Upper lobe of left lung (tissue), 6 donors: Measurements from ENCODE around the gene PDSS2. TPM values are rescaled to one million over a fixed set of nuclear protein-coding genes. Genes with fewer than 3 reads are reported as not detected.

Experiments
- ATAC-seq, 2 donors: fragments of 200-7000 bp; cut with Tn5 transposase; one replicate each; pipeline ENCODE4 v1.9.1; 2022; ENCODE audit warnings: mild to moderate bottlenecking in 2 of 2, moderate library complexity in 2 of 2; ENCODE audit not compliant: low FRiP score in 2 of 2
- DNase-seq, 2 donors: peaks; one replicate each; pipeline ENCODE4 v3.0.0-alpha.2; 2019 to 2020
- H3K27ac ChIP-seq, 4 donors: fragments of 200-600 bp; sonication (generic); one replicate each; pipeline ENCODE4 v1.5.1; 2016 to 2019
- H3K27me3 ChIP-seq, 4 donors: fragments of 200-600 bp; sonication (generic); one replicate each; pipeline ENCODE4 v1.5.1; 2017 to 2019
- H3K36me3 ChIP-seq, 4 donors: fragments of 200-600 bp; sonication (generic); one replicate each; pipeline ENCODE4 v1.5.1; 2016 to 2019
- H3K4me1 ChIP-seq, 4 donors: fragments of 200-600 bp; sonication (generic); one replicate each; pipeline ENCODE4 v1.5.1; 2018 to 2019
- H3K4me3 ChIP-seq, 4 donors: fragments of 200-600 bp; sonication (generic); one replicate each; pipeline ENCODE4 v1.5.1; 2017 to 2019; ENCODE audit warnings: mild to moderate bottlenecking in 2 of 4, moderate library complexity in 1 of 4
- H3K9me3 ChIP-seq, 4 donors: fragments of 200-600 bp; sonication (generic); one replicate each; pipeline ENCODE4 v1.5.1; 2018 to 2019
- EP300 ChIP-seq, 4 donors: sonication (generic); formaldehyde crosslinking; IDR thresholded peaks; one replicate each; pipeline ENCODE4 v1.5.1; 2017; ENCODE audit warnings: antibody characterized with exemption in 4 of 4, control low read depth in 2 of 4
- POLR2A ChIP-seq, 4 donors: fragments of 450-650 bp; IDR thresholded peaks; one replicate each; pipeline ENCODE4 v1.5.1; 2016 to 2017; ENCODE audit warnings: antibody characterized with exemption in 4 of 4, mild to moderate bottlenecking in 2 of 4
- POLR2AphosphoS5 ChIP-seq, 2 donors: sonication (generic); formaldehyde crosslinking; IDR thresholded peaks; one replicate each; pipeline ENCODE4 v1.5.1; 2017; ENCODE audit warnings: antibody characterized with exemption in 2 of 2
- WGBS, 2 donors: methylation state at CpG; one replicate each; pipeline ENCODE4 v1.1.5; 2017 to 2018; 5-methylcytosine and 5-hydroxymethylcytosine counted together
- small RNA-seq, 4 donors: library from RNA; depleted of rRNA; stranded (forward); fragments of <200 nt; gene quantifications; one replicate each; pipeline ENCODE3, GENCODE V24; 2016
- total RNA-seq, 6 donors: library from RNA; depleted of rRNA in 4 of 6; stranded (reverse); fragments of >200 nt in 4 of 6; gene quantifications; one replicate each; pipeline versions ENCODE4 v1.1.0 to v1.2.1, GENCODE V29; 2016 to 2021
- TF ChIP-seq, protein P1 (sequence below), 6 experiments: fragments of 450-650 bp in 4 of 6; fragments of 200-600 bp in 2 of 6; sonication (generic) in 2 of 6; IDR thresholded peaks; one replicate each; pipeline ENCODE4 v1.5.1; 2016 to 2019; ENCODE audit warnings: antibody characterized with exemption in 6 of 6
- donor health status: DM: no; HTN: no; CAD: no; lungs with moderate emphysema.
- donor health status: DM: no; HTN: yes; CAD: no; lungs with severe emphysema.

Gene PDSS2
- total RNA-seq, 6 donors from 2014 or later: 5.1 to 20.9 (median 15.0) TPM

GRCh38 chr6:107103082-107103481 is 356.3 kb downstream of the PDSS2 start:
- H3K36me3 ChIP-seq: peaks cover 0 to 3% (median 0%) of the 10 kb centered on the region in 4 donors
- no peak overlapping the region for H3K27ac ChIP-seq
- H3K27me3 ChIP-seq: no peaks in the 10 kb centered on the region
- DNase-seq: no peak
- no peak for ATAC-seq
- H3K4me1 ChIP-seq: no peaks in the 10 kb centered on the region
- no peaks in the 10 kb centered on the region for H3K9me3 ChIP-seq
- no peak overlapping the region for H3K4me3 ChIP-seq
- 89 to 94% methylated on average over 4 to 6 of the region's 6 CpGs for WGBS, 2 donors
- TF ChIP-seq POLR2AphosphoS5 (IDR thresholded peaks at IDR 0.05): no peak
- TF ChIP-seq, protein P1, sequence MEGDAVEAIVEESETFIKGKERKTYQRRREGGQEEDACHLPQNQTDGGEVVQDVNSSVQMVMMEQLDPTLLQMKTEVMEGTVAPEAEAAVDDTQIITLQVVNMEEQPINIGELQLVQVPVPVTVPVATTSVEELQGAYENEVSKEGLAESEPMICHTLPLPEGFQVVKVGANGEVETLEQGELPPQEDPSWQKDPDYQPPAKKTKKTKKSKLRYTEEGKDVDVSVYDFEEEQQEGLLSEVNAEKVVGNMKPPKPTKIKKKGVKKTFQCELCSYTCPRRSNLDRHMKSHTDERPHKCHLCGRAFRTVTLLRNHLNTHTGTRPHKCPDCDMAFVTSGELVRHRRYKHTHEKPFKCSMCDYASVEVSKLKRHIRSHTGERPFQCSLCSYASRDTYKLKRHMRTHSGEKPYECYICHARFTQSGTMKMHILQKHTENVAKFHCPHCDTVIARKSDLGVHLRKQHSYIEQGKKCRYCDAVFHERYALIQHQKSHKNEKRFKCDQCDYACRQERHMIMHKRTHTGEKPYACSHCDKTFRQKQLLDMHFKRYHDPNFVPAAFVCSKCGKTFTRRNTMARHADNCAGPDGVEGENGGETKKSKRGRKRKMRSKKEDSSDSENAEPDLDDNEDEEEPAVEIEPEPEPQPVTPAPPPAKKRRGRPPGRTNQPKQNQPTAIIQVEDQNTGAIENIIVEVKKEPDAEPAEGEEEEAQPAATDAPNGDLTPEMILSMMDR (IDR thresholded peaks at IDR 0.05): no peak
- no peak for TF ChIP-seq EP300 (IDR thresholded peaks at IDR 0.05)
- no peak for TF ChIP-seq POLR2A (IDR thresholded peaks at IDR 0.05)

Small RNA genes lying within 50 kb of the gene (small RNA-seq; reads per million reads assigned to genes)
- gene AL591516.1 (0 reads per million in 4 donors), gene RNU6-1299P (0 reads per million in 4 donors)

Other genes starting within 250 kb of the PDSS2 start
- 10 to 100 TPM in 3 of 6 donors, 1 to 10 TPM in 3; 4.4 to 25.1 (median 12.4) TPM for gene SOBP, start 30.6 kb upstream of the PDSS2 start, total RNA-seq